Measurements from ENCODE around the gene FAM118A. TPM values are rescaled to one million over a fixed set of nuclear protein-coding genes. Genes with fewer than 3 reads are reported as not detected.
"Not testable (repeated sequence)": the region's sequence is repeated elsewhere in the genome, so short reads cannot be mapped to it uniquely, and the experiment has no call there.

Gene FAM118A
- polyA plus RNA-seq, 1 experiment: 18.8 TPM

DNA sequence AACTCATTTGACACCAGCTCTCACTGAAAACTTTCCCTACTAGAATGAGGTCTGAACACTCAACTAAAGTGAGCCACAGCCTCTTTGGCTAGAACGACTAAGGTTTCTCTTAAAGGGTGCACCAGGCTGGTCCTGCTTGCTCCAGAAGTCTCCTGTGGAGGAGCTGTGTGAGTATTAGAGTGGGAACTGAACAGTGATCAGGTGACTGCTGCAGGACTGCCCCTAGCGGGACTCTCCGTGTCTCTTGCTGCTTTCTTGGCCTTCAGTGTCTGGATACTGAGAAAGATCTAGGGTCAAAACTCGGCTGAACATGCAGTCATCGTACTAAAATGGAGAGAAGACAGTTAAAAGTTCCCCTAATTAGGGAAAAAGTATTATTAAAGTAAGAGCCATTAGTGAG, 34.6 kb downstream of the FAM118A start:
- Histone ChIP-seq H3K27me3 (ENCODE audit: control insufficient read depth, insufficient read depth, low read length) (no peaks in the 10 kb centered on the region), H3K36me3 (ENCODE audit: control insufficient read depth, insufficient read depth, low read length) (peaks cover 13% of the 10 kb centered on the region), H3K4me3 (ENCODE audit: low read depth, low read length) (no peak overlapping the region)
- no peak for DNase-seq (ENCODE audit: low read depth)
- TF ChIP-seq, protein P1, sequence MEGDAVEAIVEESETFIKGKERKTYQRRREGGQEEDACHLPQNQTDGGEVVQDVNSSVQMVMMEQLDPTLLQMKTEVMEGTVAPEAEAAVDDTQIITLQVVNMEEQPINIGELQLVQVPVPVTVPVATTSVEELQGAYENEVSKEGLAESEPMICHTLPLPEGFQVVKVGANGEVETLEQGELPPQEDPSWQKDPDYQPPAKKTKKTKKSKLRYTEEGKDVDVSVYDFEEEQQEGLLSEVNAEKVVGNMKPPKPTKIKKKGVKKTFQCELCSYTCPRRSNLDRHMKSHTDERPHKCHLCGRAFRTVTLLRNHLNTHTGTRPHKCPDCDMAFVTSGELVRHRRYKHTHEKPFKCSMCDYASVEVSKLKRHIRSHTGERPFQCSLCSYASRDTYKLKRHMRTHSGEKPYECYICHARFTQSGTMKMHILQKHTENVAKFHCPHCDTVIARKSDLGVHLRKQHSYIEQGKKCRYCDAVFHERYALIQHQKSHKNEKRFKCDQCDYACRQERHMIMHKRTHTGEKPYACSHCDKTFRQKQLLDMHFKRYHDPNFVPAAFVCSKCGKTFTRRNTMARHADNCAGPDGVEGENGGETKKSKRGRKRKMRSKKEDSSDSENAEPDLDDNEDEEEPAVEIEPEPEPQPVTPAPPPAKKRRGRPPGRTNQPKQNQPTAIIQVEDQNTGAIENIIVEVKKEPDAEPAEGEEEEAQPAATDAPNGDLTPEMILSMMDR (IDR thresholded peaks at IDR 0.05; ENCODE audit: insufficient read depth, low read depth, low read length): 0 out of 2 replicates have a peak, but pooled peaks have one; percentile 13
- CTCF ChIA-PET: interaction anchor here (1.0 kb wide), 1 partner anchor 84 kb away, joined by 3 read pairs; no protein-coding TSS in a partner anchor
- POLR2A ChIA-PET: no interaction called here

DNA sequence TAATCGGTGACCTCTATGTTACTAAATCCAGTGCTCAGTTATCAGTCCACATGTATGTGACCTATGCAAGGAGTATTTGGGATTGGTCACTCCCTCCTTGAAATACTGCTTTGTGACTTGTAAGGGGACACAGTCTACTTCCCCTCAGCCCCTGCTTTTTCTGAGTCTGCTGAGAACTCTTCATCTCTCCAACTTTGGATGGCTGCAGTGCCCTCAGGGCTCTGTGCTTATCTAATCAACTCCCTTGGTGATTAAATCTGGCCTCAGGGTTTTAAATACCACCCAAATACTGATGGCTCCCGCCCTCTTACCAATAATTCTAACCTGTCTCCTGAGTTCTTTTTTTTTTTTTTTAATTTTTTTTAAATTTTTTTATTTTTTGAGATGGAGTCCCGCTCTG, 40.2 kb downstream of the FAM118A start:
- H3K4me3 ChIP-seq (ENCODE audit: low read depth, low read length): no peak overlapping the region
- DNase-seq (ENCODE audit: low read depth): no peak
- ChIA-PET POLR2A (no interaction called here), CTCF (no interaction called here)
- H3K36me3 ChIP-seq (ENCODE audit: control insufficient read depth, insufficient read depth, low read length): no peaks in the 10 kb centered on the region
- TF ChIP-seq, protein P1 (IDR thresholded peaks at IDR 0.05; ENCODE audit: insufficient read depth, low read depth, low read length): no peak
- no peaks in the 10 kb centered on the region for H3K27me3 ChIP-seq (ENCODE audit: control insufficient read depth, insufficient read depth, low read length)

DNA sequence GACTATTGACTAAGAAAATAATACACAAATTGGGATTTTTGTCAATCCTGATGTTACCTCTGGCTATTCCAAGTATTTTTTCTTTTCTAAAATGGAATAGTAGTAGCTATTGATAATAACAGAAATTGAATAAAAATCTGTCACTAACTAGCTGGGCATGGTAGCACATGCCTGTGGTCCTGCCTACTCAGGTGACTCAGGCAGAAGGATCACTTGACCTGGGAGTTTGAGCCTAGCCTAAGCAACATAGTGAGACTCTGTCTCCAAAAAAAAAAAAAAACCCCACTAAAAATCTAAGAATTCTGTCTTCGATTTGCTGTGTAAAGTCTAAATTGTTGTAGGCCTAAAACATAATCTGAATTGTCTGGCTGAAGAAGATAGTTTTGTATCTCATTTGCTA, 42.2 kb downstream of the FAM118A start:
- CTCF ChIA-PET: interaction anchor here (0.7 kb wide), 1 partner anchor 32 kb away, joined by 3 read pairs; no protein-coding TSS in a partner anchor
- Histone ChIP-seq H3K4me3 (ENCODE audit: low read depth, low read length) (no peak overlapping the region), H3K27me3 (ENCODE audit: control insufficient read depth, insufficient read depth, low read length) (no peaks in the 10 kb centered on the region), H3K36me3 (ENCODE audit: control insufficient read depth, insufficient read depth, low read length) (no peaks in the 10 kb centered on the region)
- POLR2A ChIA-PET: no interaction called here
- no peak for DNase-seq (ENCODE audit: low read depth)
- TF ChIP-seq, protein P1 (IDR thresholded peaks at IDR 0.05; ENCODE audit: insufficient read depth, low read depth, low read length): no peak

DNA sequence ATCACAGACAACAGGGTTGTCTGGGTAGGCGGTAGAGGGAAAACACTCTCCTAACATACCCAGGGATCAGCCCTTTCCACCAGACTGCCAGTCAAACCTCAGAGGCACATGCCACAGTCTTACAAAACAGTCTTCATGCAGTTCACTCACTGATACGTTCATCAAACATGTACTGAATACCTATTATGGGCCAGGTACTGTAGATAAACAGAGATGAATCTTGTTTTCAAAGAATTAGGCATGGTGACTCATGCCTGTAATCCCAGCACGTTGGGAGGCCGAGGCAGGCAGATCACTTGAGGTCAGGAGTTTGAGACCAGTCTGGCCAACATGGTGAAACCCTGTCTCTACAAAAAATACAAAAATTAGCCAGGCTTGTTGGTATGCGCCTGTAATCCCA, 43.0 kb downstream of the FAM118A start:
- H3K27me3 ChIP-seq (ENCODE audit: control insufficient read depth, insufficient read depth, low read length); DNase-seq (ENCODE audit: low read depth); H3K36me3 ChIP-seq (ENCODE audit: control insufficient read depth, insufficient read depth, low read length); POLR2A ChIA-PET; H3K4me3 ChIP-seq (ENCODE audit: low read depth, low read length): not testable (repeated sequence)
- CTCF ChIA-PET: interaction anchor here (0.7 kb wide), 1 partner anchor 31 kb away, joined by 3 read pairs; no protein-coding TSS in a partner anchor

GRCh38 chr22:45353786-45354185, 44.1 kb downstream of the FAM118A start:
- CTCF ChIA-PET: no interaction called here
- TF ChIP-seq, protein P1 (IDR thresholded peaks at IDR 0.05; ENCODE audit: insufficient read depth, low read depth, low read length): no peak
- POLR2A ChIA-PET: no interaction called here
- no peaks in the 10 kb centered on the region for H3K36me3 ChIP-seq (ENCODE audit: control insufficient read depth, insufficient read depth, low read length)
- no peak overlapping the region for H3K4me3 ChIP-seq (ENCODE audit: low read depth, low read length)
- DNase-seq (ENCODE audit: low read depth): no peak
- H3K27me3 ChIP-seq (ENCODE audit: control insufficient read depth, insufficient read depth, low read length): no peaks in the 10 kb centered on the region

GRCh38 chr22:45357490-45357889, 47.8 kb downstream of the FAM118A start:
- TF ChIP-seq, protein P1 (IDR thresholded peaks at IDR 0.05; ENCODE audit: insufficient read depth, low read depth, low read length): no peak
- H3K4me3 ChIP-seq (ENCODE audit: low read depth, low read length): no peak overlapping the region
- H3K27me3 ChIP-seq (ENCODE audit: control insufficient read depth, insufficient read depth, low read length): no peaks in the 10 kb centered on the region
- DNase-seq (ENCODE audit: low read depth): no peak
- CTCF ChIA-PET: interaction anchor here (1.0 kb wide), 1 partner anchor 21 kb away, joined by 3 read pairs; no protein-coding TSS in a partner anchor
- POLR2A ChIA-PET: interaction anchor here (0.6 kb wide), 1 partner anchor 26 kb away, joined by 4 read pairs; no protein-coding TSS in a partner anchor
- H3K36me3 ChIP-seq (ENCODE audit: control insufficient read depth, insufficient read depth, low read length): no peaks in the 10 kb centered on the region
